ELR (cell line): ENCODE results near the gene DCAF8L2.
"Not testable (repeated sequence)": the region's sequence is repeated elsewhere in the genome, so short reads cannot be mapped to it uniquely, and the experiment has no call there.

ENCODE experiments used
- DNase-seq: peaks from one replicate; pipeline ENCODE4 v3.0.0-alpha.2; 2015; ENCODE audit warnings: low read depth

The DCAF8L2 gene

DNA sequence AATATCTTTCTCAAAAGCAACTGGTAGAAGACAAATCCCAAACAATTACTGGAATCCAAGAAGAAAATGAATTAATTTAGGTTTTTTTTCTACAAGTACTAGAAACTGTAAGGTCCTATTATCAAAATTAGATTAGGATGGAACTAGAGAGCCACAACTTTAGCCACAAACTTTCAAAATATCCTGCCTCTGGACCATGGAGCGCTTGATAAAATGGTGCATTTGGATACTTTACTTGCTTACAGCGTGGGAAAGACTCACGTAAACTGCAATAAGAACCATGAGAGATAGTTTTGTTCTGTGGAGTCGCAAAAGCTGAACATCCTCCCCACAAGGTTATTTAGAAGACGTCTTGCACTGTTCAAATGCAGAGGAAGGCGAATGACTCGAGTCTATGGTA lies at the start of gene DCAF8L2:
TSS of gene DCAF8L2 (plus strand) at position 301 of the 400 bp plus-strand sequence. CDS start 156,552 bp downstream, outside the sequence.
- DNase-seq, result no peak

DNA sequence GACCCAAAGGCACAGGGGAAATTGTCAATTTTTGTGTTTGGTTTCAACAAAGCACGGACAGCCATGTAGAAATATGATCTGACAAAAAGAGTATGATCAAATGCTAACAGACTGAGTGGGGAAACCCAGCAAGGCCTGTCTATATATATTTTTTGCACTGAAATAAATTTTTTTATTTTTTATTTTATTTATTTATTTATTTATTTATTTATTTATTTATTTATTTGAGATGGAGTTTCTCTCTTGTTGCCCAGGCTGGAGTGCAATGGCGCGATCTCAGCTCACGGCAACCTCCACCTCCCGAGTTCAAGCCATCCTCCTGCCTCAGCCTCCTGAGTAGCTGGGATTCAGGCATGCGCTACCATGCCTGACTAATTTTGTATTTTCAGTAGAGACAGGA lies 49.0 kb upstream of the DCAF8L2 start:
- not testable (repeated sequence) for DNase-seq

DNA sequence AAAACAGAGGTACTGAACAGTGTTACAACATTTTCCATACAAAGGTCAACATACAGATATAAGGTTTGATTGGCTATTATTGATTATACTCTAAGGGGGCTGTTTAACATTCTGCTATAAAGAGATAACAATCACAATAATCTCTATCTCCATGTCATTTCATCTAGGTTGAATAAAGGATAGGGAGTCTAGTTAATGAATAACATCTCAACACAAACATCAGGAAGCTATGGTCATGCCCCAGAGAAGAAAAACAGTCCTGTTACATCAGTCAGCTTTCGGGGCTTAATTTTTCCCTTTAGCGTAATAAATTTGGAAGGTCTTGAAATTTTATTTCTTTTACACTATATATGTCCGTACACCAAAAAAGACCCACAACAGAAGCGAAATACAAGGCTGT lies 41.5 kb upstream of the DCAF8L2 start:
- no peak for DNase-seq

- DNase-seq, result no peak
Measured at GRCh38 chrX:27549688-27550087, 40.5 kb upstream of the DCAF8L2 start.

- no peak for DNase-seq
Measured at GRCh38 chrX:27555514-27555913, 34.6 kb upstream of the DCAF8L2 start.

- no peak for DNase-seq
Measured at GRCh38 chrX:27565992-27566391, 24.2 kb upstream of the DCAF8L2 start.

DNA sequence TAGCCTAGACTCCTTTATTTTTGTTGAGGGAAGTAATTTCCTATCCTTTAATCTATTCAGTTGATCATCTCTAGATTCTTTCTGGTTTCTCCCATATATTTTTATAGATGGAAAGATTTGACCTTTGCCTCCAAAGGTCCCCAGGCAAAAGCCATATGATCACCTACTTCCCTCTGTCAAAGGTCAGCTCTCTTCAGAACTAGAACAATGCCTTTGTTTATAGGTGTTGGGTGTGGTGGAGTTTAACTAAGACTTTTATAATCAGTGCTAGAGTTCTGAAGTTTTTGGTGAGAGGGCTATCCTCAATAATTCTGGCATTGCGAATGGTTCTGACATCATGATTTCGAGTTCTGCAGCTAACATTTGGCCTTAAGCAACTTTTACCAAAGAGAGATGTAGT lies 19.0 kb upstream of the DCAF8L2 start:
- no peak for DNase-seq

DNA sequence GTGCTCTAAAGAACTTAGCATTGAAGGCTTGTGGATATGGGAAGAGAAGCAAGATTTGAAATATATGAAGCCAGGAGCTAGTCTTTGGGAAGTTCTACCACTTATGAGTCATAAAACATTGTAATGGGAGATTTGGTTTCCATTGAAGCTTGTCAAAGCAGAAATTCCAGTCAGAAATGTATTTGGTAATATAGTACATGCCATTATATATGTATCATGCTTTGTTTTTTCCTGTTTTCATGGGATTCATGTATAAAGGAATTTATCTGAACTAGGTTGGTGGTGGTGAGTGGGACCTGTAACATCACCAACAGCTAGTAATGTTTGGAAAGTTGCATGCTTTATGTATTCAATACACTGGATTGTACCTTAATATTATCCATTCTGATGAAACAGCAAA lies 14.6 kb upstream of the DCAF8L2 start:
- no peak for DNase-seq

- no peak for DNase-seq
Measured at GRCh38 chrX:27583976-27584375, 6.2 kb upstream of the DCAF8L2 start.

DNA sequence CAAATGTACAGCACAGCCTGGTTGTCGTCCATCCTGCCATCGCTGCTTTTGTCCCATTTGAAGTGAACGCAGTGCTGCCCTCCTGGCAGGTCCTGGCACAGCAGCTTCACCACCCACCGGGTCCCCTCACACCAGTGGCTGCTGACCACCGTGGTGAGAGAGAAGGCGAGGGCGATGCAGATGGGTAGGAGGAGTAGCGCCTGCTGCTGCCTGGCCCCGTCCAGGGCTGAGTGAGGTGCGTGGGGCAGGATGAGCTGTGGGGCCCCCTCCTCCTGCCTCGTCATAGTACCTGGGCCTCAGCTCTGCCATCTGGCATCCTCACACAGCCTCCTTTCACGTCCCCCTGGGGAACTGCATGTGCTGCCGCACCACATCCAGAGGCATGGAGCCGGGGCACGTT lies 1.8 kb downstream of the DCAF8L2 start:
- DNase-seq, result no peak

DNA sequence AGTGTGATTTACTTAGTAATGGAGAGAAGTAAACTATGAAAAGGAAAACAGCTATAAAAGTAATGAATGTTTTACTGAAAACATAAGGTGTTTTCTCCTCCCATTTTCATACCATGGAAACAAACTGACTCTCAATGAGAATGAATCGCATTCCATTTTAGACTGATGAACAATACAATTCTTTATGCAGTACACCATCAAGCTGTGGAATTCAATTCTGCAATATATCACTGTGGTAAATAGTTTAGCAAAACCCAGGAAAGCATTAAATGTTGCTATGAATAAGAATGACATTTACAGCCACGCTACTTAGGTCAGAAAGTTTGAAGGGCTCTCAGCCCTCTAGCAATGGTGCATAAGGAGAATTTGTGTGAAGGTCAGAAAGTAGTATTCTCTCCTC lies 7.4 kb downstream of the DCAF8L2 start:
- DNase-seq, result no peak

- no peak for DNase-seq
Measured at GRCh38 chrX:27598312-27598711, 8.2 kb downstream of the DCAF8L2 start.

GRCh38 chrX:27599928-27600327 lies 9.8 kb downstream of the DCAF8L2 start:
- no peak for DNase-seq

GRCh38 chrX:27600686-27601085 lies 10.5 kb downstream of the DCAF8L2 start:
- DNase-seq, result no peak

DNA sequence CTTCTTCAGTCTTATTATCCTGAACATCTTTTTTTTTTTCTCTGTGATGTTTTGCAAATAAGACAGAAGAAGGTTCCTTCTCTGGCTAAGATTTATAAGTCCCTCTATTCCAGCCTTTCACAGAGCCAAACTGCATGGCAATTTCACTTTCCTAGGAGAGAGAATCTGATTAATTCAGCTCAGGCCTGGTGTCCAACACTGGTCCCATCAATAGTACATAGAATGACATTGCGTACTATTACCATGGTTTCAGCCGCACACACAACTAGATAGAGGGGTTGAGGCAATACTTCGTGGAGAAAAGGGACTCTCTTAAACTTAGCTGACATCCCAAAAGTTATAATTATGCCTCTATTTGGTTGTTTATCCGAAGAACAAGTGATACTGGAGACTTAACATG lies 18.5 kb downstream of the DCAF8L2 start:
- no peak for DNase-seq

- no peak for DNase-seq
Measured at GRCh38 chrX:27619459-27619858, 29.3 kb downstream of the DCAF8L2 start.

- peak; percentile 2 for DNase-seq
Measured at GRCh38 chrX:27619975-27620374, 29.8 kb downstream of the DCAF8L2 start.

DNA sequence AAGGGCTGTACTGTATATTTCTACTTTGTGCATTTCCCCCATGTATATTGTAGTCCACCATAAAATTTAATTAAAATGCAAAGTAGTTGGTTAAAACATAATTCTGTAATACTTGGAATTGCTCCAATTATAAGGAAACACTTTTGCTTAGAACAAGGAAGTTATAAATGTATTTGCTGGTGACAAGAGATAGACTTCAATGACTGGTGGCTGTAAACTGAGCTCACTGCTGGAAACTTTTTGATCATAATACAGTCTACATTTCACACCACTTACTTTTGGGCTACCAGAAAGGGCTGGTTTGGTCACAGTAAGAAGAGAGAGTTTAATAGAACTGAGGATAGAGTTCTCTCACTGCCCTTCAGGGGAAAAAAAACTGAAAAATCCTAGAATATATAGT lies 32.7 kb downstream of the DCAF8L2 start:
- no peak for DNase-seq

DNA sequence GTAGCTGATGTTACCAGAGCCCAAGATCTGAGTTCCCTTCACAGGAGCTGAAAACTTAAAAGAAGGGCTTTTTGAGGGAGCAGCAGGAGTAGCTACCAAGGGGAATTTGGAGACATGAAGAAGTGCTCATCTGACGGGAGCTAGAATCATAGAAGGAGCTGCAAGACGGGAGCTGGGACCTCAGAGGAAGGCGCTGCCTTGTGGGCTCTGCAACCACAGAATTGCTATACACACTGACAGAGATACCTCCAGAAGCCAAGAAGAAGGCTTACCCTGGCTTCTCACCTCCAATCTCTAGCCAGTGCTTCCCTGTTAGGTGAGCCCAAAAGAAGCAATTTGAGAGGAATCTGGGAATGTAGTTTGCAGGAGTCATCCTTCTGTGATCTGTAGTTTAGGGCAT lies 35.9 kb downstream of the DCAF8L2 start:
- DNase-seq, result no peak

DNA sequence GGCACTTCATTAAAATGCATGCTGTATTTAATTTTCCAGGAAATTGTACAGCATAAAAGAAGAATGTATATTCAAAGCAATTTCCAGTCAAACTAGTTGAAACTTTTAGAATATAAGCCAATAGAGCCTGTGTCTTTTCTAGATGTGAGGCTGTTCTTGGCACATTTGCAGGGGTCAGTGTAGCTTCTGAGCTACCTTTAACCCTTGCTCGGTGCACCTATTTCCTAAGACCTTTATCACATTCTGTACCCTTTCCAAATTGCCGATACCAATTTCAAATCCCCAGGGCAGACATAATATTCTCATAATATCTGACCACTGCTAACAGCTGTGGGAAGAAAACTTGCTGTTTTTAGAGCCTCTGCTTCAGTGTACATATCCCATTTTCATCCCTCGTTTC lies 43.2 kb downstream of the DCAF8L2 start:
- DNase-seq, result no peak

- DNase-seq, result no peak
Measured at GRCh38 chrX:27656581-27656980, 66.4 kb downstream of the DCAF8L2 start.

- DNase-seq, result no peak
Measured at GRCh38 chrX:27660878-27661277, 70.7 kb downstream of the DCAF8L2 start.

GRCh38 chrX:27671234-27671633 lies 81.1 kb downstream of the DCAF8L2 start:
- DNase-seq, result no peak

DNA sequence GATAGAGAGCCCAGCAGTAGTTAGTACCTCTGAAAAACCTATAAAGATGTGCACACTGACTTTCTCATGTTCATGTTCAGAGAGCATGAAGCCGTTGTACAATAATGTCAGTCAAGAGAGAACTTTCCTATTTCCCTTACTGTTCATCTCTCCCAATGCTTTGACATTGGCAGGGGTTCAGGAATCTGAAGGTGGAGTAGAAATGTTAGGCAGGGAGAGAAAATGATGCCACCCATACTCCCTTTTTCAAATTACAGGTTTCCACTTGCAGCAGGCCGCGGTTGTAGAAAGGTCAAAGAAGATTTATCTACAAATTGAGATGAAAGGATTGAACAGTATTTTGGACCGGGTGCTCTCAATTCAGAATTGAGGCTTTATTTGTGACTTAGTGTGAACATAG lies 84.3 kb downstream of the DCAF8L2 start:
- DNase-seq, result no peak

DNA sequence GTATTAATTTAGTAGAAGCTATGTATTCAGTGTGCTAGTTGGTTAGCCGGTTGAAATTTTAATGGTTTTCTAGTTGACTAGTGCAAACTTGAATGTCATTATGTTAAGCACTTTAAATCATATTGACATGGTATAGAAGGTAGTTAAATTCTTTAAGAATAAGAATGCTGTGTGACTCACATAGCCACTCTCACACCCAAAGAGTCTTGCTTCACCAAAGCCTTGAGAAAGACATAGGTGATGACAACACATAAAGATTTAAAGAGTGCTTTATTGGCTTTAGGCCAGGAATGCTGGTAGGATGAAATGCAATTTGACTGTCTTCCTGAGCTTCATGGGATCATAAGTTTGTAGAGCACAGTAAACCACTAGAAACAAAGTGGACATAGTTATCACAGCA lies 85.3 kb downstream of the DCAF8L2 start:
- DNase-seq, result peak; percentile 2
